Left renal pelvis (tissue), 4 donors: ENCODE results near the gene BCAR3. TPM values are rescaled to one million over a fixed set of nuclear protein-coding genes. Genes with fewer than 3 reads are reported as not detected.
"Not testable (repeated sequence)": the region's sequence is repeated elsewhere in the genome, so short reads cannot be mapped to it uniquely, and the experiment has no call there.

ENCODE experiments used
- DNase-seq, 4 donors: peaks; one replicate each; pipeline ENCODE4 v3.0.0-alpha.2; 2013; ENCODE audit warnings: low read depth in 4 of 4, low spot score in 3 of 4
- polyA plus RNA-seq, 4 donors: library from polyadenylated mRNA; unstranded; fragments of 120-200 nt; gene quantifications; one replicate each; pipeline ENCODE4 v1.2.1, GENCODE V29; 2013; ENCODE audit not compliant: insufficient read length in 4 of 4

Gene BCAR3
- polyA plus RNA-seq, 4 donors, result 10.5 to 30.3 (median 23.6) TPM

GRCh38 chr1:93602101-93602500, 79.5 kb downstream of the BCAR3 start:
- DNase-seq, result no peak

DNA sequence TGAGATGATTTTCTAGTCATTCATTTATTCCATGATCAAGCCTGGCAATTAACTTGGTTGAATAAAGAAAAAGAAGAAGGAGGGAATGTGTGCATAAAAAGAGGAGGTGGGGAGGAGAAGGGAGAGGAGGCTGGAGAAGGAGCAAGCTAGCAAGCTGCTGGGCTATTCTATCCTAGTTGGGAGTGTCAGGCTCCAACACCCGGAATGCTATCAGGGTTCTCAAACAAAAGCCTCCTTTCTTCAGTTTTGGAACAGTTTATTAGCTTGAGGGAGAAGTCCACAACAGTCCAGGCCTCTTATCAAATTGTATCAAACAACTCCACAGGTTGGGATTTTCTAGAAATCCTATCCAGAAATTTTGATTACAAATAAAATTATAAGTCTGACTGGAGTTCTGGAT, 80.0 kb downstream of the BCAR3 start:
- no peak for DNase-seq

DNA sequence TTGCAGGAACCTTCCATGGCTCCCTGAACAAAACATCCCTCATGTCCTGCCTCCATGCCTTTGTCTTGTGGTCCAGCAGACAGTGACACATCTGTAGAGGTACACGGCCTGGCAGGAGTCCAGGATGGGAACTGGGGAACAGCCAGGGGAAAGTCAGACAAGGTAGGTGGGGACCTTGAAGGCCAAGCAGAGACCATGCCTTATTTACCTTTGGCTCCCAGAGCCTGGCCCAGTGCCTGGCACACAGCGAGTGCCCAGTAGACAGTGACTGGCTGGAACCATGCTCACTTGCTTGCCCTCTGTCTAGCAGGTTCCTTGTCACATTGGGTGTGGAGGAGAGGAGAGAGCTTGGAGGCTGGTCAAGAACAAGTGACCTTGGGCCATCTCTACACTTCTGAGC, 81.0 kb downstream of the BCAR3 start:
- no peak for DNase-seq

- DNase-seq, result no peak
These were observed 82.2 kb downstream of the BCAR3 start for GRCh38 chr1:93599479-93599878.

DNA sequence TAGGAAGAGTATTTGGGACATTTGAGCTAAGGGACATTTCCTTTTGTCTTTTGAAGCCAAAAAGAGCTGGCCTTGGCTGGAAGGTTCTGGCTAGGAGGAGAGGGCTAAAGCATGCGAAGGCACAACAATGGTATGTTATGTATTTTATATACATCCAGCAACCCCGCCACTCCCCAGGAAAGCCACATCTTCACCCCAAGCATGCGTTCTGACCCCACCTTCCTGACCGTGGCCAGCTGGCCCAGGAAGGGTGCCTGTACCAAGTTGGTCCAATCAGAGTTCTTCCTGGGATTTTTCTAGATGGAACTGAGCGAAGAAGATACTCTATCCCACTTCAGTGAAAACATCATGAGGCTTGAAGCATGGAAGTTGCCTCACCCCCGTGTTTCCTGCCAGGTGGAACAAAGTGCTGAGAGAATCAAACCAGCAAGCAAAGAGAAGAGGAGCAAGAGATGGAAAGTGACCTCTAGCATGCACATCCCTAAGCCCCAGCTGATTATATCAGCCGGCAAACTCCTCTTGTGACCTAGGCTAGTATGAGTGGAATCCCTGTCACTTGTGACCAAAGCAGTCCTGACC, 82.7 kb downstream of the BCAR3 start:
- DNase-seq, result no peak

DNA sequence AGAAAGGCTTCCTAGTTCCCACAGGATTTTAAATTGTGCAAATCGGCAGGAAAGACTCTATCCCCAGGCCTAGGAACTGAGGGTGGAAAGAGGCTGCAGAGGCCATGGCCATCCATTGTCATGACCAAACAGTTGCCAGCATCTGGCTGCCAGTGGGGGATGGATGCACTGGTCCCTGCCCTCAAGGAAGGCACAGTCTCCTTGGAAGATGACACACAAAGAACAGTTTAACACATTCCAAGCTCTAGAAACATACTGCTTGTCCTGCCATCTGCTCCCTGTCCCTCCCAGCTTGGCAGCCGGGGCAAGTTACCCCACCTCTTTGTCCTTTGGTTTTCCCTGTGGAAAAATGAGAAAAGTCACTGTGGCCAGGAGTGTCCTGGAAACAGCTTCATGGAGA, 83.2 kb downstream of the BCAR3 start:
- DNase-seq, result no peak

GRCh38 chr1:93597709-93598108, 83.9 kb downstream of the BCAR3 start:
- DNase-seq, result no peak

DNA sequence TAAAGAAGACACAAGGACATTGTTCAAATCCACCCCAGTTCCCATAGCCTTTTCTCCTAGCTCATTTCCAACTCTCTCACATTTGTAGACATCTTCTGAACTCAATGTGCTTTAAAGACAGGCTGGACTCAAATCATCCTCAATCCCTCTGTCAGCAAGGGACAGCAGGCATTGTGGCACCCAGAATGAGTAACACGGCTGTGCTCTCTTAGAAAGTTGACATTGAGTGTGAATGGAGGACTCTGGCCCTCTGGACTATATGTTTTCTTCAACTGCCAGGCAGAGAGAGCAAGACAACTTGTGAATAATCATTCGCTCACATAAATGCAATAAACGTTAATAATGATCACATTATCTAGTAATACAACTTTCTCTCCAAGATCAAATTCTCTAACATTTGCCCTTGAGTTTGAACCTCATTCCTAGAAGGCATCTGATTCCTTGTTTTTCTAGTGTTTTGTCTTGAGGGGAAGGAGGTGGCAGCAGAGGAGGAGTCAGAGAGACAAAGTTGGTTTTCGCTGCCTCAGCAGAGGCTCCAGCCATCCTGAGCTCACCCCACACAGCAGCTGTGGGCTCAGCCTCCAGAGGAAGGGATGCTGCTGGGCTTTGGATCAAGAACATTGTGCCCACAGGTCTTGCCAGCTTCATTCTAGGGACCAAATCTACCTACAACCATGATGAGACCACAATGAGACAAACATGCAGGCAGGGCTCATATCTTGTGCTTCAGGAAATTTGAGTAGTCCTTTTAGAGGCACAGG, 85.1 kb downstream of the BCAR3 start:
- DNase-seq, result no peak

- DNase-seq, result no peak
These were observed 85.9 kb downstream of the BCAR3 start for GRCh38 chr1:93595743-93596142.

DNA sequence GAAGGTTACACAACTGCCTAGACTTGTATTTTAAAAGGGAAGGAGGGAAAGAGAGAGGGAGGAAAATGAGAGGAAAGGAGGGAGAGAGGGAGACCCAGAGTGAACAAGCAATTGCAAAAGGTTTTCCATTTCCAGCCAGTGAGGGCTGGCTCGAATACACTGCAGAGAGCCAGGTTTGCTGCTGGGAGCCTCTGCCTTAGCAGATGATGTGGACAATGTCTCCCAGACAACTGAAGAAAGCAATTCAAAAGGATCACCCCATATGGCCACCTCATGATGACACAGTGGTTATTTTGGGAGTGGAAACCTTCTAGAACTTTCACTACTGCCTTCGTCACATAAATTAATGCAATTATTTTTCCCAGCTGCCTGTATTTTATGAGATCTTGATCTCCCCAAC, 86.4 kb downstream of the BCAR3 start:
- DNase-seq, result no peak

DNA sequence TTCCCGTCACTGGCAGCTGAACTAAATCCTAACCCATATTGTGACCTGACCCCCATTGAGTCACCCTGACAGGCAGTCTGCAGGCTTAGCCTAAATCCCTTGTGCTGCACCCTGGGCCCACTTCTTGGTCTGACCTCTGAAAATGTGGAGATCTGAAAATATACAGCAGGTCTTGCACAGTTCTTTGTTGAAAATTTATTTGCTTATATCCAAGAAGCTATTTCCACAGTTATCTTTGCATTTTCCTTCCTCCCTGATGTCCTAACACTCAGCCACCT, 87.1 kb downstream of the BCAR3 start:
- no peak for DNase-seq

DNA sequence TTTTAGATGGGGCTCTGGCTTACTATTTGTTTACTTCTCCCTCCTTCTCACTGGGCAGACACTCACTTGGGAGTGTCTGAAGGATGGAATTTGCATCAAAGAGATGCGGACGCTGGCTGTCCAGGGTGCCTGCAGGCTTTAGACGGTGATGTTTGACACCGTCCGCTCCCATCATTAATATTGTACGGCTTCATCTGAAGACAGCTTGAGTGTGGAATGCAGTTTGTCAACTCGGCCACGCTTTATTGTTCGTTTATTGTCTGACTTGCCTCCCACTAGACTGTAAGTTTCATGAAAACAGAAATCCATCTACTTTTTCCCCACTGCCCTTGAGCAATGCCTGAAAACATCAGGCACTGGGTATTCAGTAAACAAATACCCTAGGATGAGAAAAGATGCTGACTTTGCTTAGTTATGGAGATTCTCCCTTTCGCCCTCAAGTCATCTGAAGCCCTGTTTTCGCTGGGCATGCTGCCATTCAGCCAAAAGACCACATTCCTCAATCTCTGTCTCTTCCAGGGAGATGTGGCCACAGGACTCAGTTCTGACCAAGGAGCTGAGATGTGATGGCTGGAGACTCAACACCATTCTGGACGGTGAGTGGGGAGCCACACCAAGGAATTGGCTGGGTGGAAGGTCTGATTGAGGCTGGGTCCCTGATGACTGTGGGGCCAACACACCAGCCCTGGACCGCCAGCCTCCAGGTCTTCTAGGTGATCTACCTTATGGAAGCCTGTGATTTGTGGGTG, 87.6 kb downstream of the BCAR3 start:
- DNase-seq, result no peak

DNA sequence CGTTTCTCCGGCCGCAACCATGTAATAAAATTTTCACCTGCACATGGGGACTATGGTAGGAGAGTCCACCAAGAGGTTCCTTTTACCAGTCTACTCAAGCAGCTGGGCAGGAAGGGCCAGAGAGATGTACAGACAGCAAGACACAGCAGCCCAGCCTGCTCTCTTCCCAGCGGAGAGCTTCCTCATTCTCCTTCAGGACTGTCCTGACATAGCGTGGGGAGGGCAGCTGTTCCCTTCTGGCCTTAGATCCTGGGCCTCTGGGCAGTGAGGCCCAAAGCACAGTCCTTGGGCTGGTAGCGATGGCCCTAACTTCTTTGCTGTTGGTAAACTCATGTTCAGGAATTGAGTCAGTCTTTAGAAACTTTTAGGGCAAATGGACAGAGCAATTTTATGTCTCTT, 89.1 kb downstream of the BCAR3 start:
- DNase-seq, result no peak

DNA sequence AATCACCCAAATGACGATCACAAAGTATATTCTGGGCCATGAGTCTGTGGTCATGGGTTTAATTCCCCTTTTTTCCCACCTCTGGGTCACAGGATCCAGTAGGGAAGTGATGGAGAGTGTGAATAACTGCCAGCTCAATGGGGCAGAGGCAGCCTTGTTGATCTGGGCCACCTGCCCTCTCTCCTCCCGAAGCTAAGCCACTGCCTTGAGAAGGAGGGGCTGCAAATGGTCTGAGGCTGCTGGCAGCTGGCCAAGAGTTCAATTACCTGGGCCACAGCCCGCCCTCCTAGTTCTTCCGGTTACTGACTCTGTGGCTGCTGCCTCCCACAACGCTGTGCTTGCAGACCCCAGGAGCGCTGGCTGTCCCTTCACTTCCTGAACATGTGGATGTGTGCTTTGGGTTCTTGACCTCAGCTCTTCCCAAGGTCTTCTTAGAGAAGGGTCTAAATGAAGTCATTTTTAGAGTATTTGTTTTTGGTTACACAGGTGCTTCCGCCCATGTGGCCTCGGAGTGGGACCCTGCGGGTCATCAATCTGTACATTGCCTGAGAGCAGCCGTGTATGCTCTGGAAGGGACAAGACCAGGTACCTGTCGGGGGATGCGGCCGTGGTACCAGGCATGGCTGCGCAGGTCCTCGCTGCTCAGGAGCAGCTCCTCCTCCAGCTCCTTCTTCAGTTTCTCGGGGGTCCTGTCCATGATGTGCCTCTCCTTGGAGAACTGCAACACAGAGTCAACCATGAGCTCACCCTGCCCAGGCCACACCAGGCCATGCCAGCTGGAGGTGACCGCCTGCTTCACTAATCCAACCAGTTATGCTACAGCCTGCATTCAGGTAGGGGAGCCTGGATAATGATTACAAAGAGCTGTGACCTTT, 89.7 kb downstream of the BCAR3 start:
- peak in 3 of 4 donors; percentile 71 to 82 (median 73) for DNase-seq

DNA sequence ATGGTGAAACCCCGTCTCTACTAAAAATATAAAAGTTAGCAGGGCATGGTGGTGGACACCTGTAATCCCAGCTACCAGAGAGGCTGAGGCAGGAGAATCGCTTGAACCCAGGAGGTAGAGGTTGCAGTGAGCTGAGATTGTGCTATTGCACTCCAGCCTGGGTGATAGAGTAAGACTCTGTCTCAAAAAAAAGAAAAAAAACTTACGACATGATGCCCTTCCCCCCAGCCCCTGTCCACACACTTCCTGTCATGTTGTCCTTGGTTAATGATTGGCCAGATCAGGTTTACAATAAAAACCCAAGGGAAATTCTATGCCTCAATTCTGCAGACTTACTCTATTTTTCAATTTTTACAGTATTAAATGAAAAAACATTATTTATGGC, 90.4 kb downstream of the BCAR3 start:
- DNase-seq, result not testable (repeated sequence)

DNA sequence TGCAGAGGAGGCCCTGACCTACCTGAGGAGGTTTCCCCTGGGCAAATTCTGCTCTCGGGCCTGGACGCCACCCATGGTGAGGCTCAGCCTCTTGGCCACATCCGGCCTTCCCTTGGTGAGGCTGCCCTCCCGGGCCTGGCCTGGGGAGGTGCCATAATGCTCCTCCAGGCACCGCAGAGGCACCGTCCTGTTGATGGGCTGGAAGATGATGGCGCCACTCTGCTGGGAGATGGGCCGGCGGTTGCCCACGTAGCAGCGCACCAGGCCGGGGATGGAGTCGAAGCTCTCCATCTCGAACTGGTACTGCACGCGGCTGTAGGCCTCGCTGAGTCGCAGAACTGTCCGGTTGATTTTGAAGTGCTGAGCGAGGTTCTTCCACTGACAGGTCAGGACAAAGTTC, 92.7 kb downstream of the BCAR3 start:
- DNase-seq, result no peak

DNA sequence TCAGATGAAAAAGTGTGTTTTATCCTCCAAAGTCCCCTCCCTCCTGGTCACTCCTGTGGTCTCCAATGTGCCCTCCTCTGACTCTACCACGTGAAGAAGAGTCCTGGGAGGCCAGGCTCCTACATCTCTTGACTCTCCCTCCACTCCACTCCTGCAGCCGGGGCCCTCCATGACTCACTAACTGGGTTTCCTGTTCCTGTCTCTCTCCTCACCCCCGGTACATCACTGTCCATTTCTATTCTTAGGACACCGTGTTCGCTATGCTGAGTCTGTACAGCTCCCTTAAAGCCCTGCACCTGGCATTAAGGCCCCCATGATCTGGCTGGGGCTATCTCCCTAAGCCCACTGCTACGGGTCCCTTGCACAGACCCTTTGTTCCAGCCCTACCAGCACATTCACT, 93.4 kb downstream of the BCAR3 start:
- DNase-seq, result no peak

- no peak for DNase-seq
These were observed 94.3 kb downstream of the BCAR3 start for GRCh38 chr1:93587354-93587753.

DNA sequence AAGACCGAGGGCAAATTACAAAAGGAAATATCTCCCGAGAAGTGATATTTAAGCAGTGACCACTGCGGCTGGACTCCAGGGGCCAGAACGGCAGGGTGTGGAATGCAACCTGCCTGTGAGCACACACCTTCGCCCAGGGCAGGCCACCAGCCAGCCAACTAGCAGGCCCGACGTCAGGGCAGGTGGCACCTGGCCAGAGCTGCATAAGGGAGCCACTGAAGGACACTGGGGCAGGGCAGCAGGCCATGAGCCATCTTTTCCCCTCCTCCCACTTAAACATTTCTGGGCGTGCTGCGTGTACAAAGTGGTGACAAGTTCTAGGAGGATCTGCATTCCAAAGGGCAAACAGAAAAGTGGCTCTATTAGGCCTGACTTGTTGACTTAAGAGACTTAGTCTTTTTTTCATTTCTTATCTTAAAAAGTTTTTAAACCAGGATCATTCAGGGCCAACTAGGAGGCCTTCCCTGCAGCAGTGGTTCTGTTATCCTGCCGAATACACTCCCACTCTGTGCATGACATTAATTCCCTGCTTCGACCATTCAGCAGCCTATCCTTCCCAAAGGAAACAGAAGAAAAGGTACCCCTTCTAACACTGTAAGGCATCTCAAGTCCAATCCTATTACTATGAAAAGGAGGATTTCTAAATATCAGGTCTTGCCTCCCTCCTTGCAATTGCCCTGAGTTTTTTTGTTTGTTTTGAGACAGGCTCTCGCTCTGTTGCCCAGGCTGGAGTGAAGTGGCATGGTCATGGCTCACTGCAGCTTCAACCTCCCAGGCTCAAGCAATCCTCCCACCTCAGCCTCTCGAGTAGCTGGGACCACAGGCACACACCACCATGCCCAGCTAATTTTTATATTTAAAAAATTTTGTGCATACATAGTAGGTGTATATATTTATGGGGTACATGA, 96.3 kb downstream of the BCAR3 start:
- no peak for DNase-seq
